ENCODE results near the gene HDAC4. TPM values are rescaled to one million over a fixed set of nuclear protein-coding genes. Genes with fewer than 3 reads are reported as not detected.

The HDAC4 gene
- total RNA-seq, 8 experiments from 2014 or later, result 12.2 to 55.7 (median 18.1) TPM

DNA sequence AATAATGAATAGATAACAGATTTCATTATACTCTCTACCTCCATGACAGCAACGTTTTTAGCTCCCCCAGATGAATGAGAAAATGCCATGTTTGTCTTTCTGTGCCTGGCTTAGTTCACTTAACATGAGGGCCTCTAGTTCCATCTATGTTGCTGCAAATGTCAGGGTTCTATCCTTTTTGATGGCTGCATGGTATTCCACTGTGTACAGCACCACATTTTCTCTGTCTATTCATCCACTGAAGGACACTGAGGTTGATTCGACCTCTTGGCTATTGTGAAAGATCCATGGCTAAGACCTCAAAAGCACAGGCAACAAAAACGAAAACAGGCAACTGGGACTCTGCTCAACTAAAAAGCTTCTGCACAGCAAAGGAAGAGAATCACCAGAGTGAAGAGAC, 264.6 kb downstream of the HDAC4 start:
- in situ Hi-C loops (cut with MboI; ENCODE audit: low pct_unique_long_range_greater_than_20kb in 2 of 9, low sequenced_read_pairs in 9 of 9, unreplicated experiment in 9 of 9), result loop anchor here in 1 of 9 experiments (25.0 kb wide), 1 partner anchor 851 kb away; no protein-coding TSS in a partner anchor
- 73 to 100% (median 83%) methylated on average over 1 to 3 of the region's 3 CpGs; no CpG with 5 or more reads in 1 of the 10 experiments for WGBS, 10 experiments

DNA sequence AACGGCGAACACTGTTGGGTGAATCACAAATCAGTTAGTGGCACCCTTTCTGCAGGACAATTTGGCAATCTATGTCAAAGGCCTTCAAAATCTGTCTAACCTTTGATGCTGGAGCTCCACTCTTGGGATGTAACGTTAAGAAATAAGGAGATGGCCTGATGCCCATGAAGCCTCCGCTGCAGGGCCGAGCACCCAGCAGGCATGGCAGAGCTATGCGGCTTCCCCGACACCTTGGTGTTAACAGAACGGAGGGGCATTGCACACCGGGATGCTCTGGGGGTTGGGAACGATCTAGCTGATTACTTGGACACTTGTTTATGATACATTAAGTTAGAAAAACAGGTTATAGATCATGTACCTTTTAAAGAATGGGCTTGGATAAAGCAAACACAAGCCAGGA, 265.3 kb downstream of the HDAC4 start:
- no peak for ATAC-seq (replicated peaks in 6 of 8)
- 72 to 100% (median 91%) methylated on average over 2 to 8 of the region's 10 CpGs; no CpG with 5 or more reads in 1 of the 10 experiments for WGBS, 10 experiments
- Histone ChIP-seq H3K4me1 (replicated peaks in 1 of 2) (no peaks in the 10 kb centered on the region), H3K4me3 (no peak overlapping the region), H3K27ac (no peak overlapping the region)
- in situ Hi-C loops (cut with MboI; ENCODE audit: low pct_unique_long_range_greater_than_20kb in 2 of 9, low sequenced_read_pairs in 9 of 9, unreplicated experiment in 9 of 9), result loop anchor here in 1 of 9 experiments (25.0 kb wide), 1 partner anchor 852 kb away; no protein-coding TSS in a partner anchor

More for the DNA sequence above, 264.6 kb downstream of the HDAC4 start:
- Histone ChIP-seq H3K27ac (no peak overlapping the region), H3K4me1 (replicated peaks in 1 of 2) (no peaks in the 10 kb centered on the region), H3K4me3 (no peak overlapping the region)
- no peak for ATAC-seq (replicated peaks in 6 of 8)

DNA sequence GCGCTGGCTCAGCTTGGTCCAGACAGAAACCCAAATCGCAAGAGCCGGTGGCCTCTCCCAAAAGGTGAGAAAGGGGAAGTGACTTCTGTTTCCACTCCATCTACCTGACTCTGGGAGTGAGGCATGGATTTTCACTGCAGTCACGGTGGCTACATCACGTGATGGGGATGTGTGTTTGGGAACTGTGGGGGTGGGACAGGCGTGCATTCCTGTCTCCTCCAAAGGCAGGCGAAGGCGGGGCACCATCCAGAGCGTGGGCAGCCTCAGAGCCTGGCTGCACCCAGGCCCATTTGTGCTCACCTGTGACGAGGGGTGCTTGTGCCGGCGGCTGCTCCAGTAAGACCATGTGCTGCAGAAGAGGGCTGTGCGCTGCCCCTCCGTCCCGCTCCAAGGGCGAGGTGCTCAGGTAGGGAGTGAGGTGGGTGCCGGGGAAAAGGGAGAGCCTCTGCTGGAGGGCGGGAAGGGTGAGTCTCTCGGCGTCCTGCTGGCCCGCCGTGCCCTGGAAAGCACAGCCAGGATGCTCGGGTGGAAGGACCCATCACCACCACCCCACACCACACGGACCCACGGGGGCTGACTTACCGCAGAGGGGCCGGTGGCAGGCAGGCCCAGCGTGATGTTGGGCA, 266.8 kb downstream of the HDAC4 start:
- Histone ChIP-seq H3K27ac (no peak overlapping the region), H3K4me3 (no peak overlapping the region), H3K4me1 (replicated peaks in 1 of 2) (no peaks in the 10 kb centered on the region)
- in situ Hi-C loops (cut with MboI; ENCODE audit: low pct_unique_long_range_greater_than_20kb in 2 of 9, low sequenced_read_pairs in 9 of 9, unreplicated experiment in 9 of 9), result loop anchor here in 1 of 9 experiments (25.0 kb wide), 1 partner anchor 853 kb away; no protein-coding TSS in a partner anchor
- no peak for ATAC-seq (replicated peaks in 6 of 8)
- 75 to 100% (median 98%) methylated on average over 1 to 4 of the region's 28 CpGs; no CpG with 5 or more reads in 6 of the 10 experiments for WGBS, 10 experiments

DNA sequence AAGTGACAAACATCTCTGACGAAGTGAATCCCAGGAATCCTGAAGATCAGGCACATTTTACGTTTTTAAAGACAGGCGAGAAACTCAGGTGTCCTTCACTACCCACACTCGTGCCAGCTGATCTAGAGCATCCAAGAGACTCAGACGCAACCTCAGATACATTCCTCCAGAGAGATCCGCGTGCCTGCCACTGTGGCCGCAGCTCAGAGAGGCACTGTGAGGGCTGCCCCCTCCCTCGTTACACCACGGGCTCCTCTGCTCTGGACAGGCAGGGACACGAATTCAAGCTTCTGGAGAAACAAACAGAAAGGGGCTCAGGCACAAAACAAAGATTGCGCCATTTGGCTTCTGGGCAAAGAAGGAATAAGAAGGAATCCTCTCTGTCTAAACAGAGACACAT, 268.0 kb downstream of the HDAC4 start:
- no peak for ATAC-seq (replicated peaks in 6 of 8)

DNA sequence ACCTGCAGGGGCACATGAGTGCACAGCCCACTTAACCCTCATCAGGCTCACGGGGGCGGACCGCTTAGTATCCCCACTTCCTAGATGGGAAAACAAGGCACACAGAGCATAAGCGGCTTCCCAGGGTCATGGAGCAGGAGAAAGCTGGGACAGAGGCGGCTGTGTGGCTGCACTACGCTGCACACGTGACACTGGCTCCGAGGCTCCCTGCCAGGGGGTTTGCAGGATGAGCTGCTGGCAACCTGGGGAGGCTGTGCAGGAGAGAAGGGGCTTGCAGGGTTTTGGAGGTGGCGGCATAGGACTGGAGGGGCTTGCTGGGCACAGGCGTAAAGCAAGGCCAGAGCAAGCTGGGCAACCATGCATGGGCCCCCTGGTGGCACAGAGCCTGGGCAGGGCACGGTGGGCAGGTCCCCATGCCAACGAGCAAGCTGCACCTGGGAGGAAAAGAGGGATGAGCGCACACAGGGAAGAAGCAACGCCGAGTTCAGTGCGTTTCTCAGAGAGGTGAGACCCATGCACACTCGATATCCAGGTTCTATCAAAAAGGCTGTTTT, 268.6 kb downstream of the HDAC4 start:
- ATAC-seq (replicated peaks in 6 of 8), result no peak

More for the DNA sequence above, 268.0 kb downstream of the HDAC4 start:
- H3K4me3 ChIP-seq, result no peak overlapping the region
- in situ Hi-C loops (cut with MboI; ENCODE audit: low pct_unique_long_range_greater_than_20kb in 2 of 9, low sequenced_read_pairs in 9 of 9, unreplicated experiment in 9 of 9), result loop anchor here in 1 of 9 experiments (25.0 kb wide), 1 partner anchor 855 kb away; no protein-coding TSS in a partner anchor
- no peaks in the 10 kb centered on the region for H3K4me1 ChIP-seq (replicated peaks in 1 of 2)
- no peak overlapping the region for H3K27ac ChIP-seq
- WGBS, 10 experiments, result 0 to 100% (median 91%) methylated on average over 1 to 8 of the region's 12 CpGs; no CpG with 5 or more reads in 3 of the 10 experiments

GRCh38 chr2:239131521-239131920, 269.3 kb downstream of the HDAC4 start:
- Histone ChIP-seq H3K27ac (no peak overlapping the region), H3K4me1 (replicated peaks in 1 of 2) (no peaks in the 10 kb centered on the region), H3K4me3 (no peak overlapping the region)
- no peak for ATAC-seq (replicated peaks in 6 of 8)
- in situ Hi-C loops (cut with MboI; ENCODE audit: low pct_unique_long_range_greater_than_20kb in 2 of 9, low sequenced_read_pairs in 9 of 9, unreplicated experiment in 9 of 9), result loop anchor here in 1 of 9 experiments (25.0 kb wide), 1 partner anchor 856 kb away; no protein-coding TSS in a partner anchor
- 87 to 90% methylated on average over 2 to 7 of the region's 10 CpGs; no CpG with 5 or more reads in 8 of the 10 experiments for WGBS, 10 experiments

More for the DNA sequence above, 268.6 kb downstream of the HDAC4 start:
- Histone ChIP-seq H3K4me3 (no peak overlapping the region), H3K4me1 (replicated peaks in 1 of 2) (no peaks in the 10 kb centered on the region), H3K27ac (no peak overlapping the region)
- in situ Hi-C loops (cut with MboI; ENCODE audit: low pct_unique_long_range_greater_than_20kb in 2 of 9, low sequenced_read_pairs in 9 of 9, unreplicated experiment in 9 of 9), result loop anchor here in 1 of 9 experiments (25.0 kb wide), 1 partner anchor 855 kb away; no protein-coding TSS in a partner anchor
- 70 to 100% (median 93%) methylated on average over 1 to 8 of the region's 17 CpGs; no CpG with 5 or more reads in 2 of the 10 experiments for WGBS, 10 experiments

GRCh38 chr2:239130786-239131325, 270.0 kb downstream of the HDAC4 start:
- no peaks in the 10 kb centered on the region for H3K4me1 ChIP-seq (replicated peaks in 1 of 2)
- no peak overlapping the region for H3K4me3 ChIP-seq
- 97 to 100% methylated on average over 5 to 15 of the region's 16 CpGs; no CpG with 5 or more reads in 8 of the 10 experiments for WGBS, 10 experiments
- in situ Hi-C loops (cut with MboI; ENCODE audit: low pct_unique_long_range_greater_than_20kb in 2 of 9, low sequenced_read_pairs in 9 of 9, unreplicated experiment in 9 of 9), result loop anchor here in 1 of 9 experiments (25.0 kb wide), 1 partner anchor 856 kb away; no protein-coding TSS in a partner anchor
- no peak overlapping the region for H3K27ac ChIP-seq
- no peak for ATAC-seq (replicated peaks in 6 of 8)

- no peak for ATAC-seq (replicated peaks in 6 of 8)
- H3K4me1 ChIP-seq (replicated peaks in 1 of 2), result no peaks in the 10 kb centered on the region
- WGBS, 10 experiments, result 67 to 100% (median 91%) methylated on average over 1 to 9 of the region's 9 CpGs; no CpG with 5 or more reads in 3 of the 10 experiments
- in situ Hi-C loops (cut with MboI; ENCODE audit: low pct_unique_long_range_greater_than_20kb in 2 of 9, low sequenced_read_pairs in 9 of 9, unreplicated experiment in 9 of 9), result loop anchor here in 1 of 9 experiments (25.0 kb wide), 1 partner anchor 857 kb away; no protein-coding TSS in a partner anchor
- no peak overlapping the region for H3K4me3 ChIP-seq
- H3K27ac ChIP-seq, result no peak overlapping the region
These were observed 270.8 kb downstream of the HDAC4 start for GRCh38 chr2:239130041-239130440.

DNA sequence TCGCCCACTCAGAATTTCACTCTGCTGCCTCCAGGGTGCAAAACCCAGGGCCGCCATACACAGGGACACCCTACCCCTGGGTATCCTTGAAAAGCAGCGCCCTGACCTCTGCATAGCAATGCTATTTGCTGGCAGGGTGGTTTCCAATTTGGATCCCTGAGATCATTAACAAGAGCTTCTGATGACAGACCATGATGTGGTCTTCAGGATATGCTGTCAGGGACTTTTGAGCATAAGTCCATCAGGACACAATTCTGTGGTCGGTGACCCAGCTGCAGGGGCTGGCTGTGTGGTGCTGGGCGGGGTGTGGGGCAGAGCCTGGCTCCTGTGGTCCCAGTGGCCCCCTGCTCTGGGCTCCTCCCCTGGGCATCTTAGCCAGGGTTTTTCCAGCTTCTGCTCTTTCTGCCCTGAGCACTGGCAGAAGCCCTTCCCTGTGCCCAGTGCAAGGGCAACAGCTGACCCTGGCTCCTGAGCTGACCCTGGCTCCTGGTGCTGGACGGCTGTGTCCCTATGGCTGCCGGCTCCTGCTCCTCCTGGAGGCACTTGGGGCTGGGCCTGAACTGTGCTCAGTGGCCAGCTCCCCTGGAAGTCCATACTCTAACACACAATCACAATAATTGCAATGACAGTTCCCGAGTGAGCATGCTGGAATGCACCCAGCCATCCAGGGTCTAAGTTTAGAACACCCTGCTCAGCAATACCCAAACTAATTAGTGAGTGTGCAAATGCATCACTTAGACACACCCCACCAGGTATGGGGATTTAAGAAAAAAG, 271.5 kb downstream of the HDAC4 start:
- Histone ChIP-seq H3K4me3 (no peak overlapping the region), H3K4me1 (replicated peaks in 1 of 2) (no peaks in the 10 kb centered on the region), H3K27ac (no peak overlapping the region)
- WGBS, 10 experiments, result 40 to 100% (median 87%) methylated on average over 1 to 4 of the region's 8 CpGs; no CpG with 5 or more reads in 4 of the 10 experiments
- in situ Hi-C loops (cut with MboI; ENCODE audit: low pct_unique_long_range_greater_than_20kb in 2 of 9, low sequenced_read_pairs in 9 of 9, unreplicated experiment in 9 of 9), result loop anchor here in 1 of 9 experiments (25.0 kb wide), 1 partner anchor 858 kb away; no protein-coding TSS in a partner anchor
- ATAC-seq (replicated peaks in 6 of 8), result no peak

GRCh38 chr2:239128706-239129105, 272.1 kb downstream of the HDAC4 start:
- in situ Hi-C loops (cut with MboI; ENCODE audit: low pct_unique_long_range_greater_than_20kb in 2 of 9, low sequenced_read_pairs in 9 of 9, unreplicated experiment in 9 of 9), result loop anchor here in 1 of 9 experiments (25.0 kb wide), 1 partner anchor 859 kb away; no protein-coding TSS in a partner anchor
- no peak overlapping the region for H3K4me3 ChIP-seq
- WGBS, 10 experiments, result 40 to 100% (median 90%) methylated on average over 1 to 8 of the region's 13 CpGs; no CpG with 5 or more reads in 2 of the 10 experiments
- ATAC-seq (replicated peaks in 6 of 8), result no peak
- no peaks in the 10 kb centered on the region for H3K4me1 ChIP-seq (replicated peaks in 1 of 2)
- H3K27ac ChIP-seq, result no peak overlapping the region

DNA sequence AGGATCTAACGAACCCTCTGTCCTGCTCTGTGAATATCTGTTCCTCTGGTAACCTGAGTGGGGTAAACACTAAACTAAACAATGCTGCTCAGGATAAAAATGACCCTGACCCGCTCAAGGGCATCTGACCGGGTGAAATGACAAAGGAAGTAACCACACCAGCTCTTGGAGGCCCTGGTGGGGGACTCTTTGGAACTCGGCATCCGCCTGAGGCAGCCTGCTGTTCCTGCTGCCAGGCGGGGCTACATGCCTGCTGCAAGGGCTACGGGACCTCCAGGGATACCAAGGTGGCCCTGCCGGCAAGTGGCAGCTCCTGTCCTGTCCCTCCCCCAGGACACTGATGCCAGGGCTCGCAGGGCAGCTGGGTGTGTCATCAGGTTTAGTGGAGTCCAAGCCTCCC, 273.3 kb downstream of the HDAC4 start:
- H3K4me3 ChIP-seq, result no peak overlapping the region
- H3K27ac ChIP-seq, result no peak overlapping the region
- WGBS, 10 experiments, result 57 to 100% (median 71%) methylated on average over 1 to 6 of the region's 9 CpGs; no CpG with 5 or more reads in 4 of the 10 experiments
- ATAC-seq (replicated peaks in 6 of 8), result peak in 3 of 8 experiments; percentile 11 to 71 (median 31)
- H3K4me1 ChIP-seq (replicated peaks in 1 of 2), result no peaks in the 10 kb centered on the region
- in situ Hi-C loops (cut with MboI; ENCODE audit: low pct_unique_long_range_greater_than_20kb in 2 of 9, low sequenced_read_pairs in 9 of 9, unreplicated experiment in 9 of 9), result loop anchor here in 1 of 9 experiments (25.0 kb wide), 1 partner anchor 860 kb away; no protein-coding TSS in a partner anchor

All from motor neuron (in vitro differentiated cells).